ENCODE measurements around the gene HCRTR2. TPM values are rescaled to one million over a fixed set of nuclear protein-coding genes. Genes with fewer than 3 reads are reported as not detected.

The HCRTR2 gene
- total RNA-seq, 1 donor from 2014 or later: not detected

DNA sequence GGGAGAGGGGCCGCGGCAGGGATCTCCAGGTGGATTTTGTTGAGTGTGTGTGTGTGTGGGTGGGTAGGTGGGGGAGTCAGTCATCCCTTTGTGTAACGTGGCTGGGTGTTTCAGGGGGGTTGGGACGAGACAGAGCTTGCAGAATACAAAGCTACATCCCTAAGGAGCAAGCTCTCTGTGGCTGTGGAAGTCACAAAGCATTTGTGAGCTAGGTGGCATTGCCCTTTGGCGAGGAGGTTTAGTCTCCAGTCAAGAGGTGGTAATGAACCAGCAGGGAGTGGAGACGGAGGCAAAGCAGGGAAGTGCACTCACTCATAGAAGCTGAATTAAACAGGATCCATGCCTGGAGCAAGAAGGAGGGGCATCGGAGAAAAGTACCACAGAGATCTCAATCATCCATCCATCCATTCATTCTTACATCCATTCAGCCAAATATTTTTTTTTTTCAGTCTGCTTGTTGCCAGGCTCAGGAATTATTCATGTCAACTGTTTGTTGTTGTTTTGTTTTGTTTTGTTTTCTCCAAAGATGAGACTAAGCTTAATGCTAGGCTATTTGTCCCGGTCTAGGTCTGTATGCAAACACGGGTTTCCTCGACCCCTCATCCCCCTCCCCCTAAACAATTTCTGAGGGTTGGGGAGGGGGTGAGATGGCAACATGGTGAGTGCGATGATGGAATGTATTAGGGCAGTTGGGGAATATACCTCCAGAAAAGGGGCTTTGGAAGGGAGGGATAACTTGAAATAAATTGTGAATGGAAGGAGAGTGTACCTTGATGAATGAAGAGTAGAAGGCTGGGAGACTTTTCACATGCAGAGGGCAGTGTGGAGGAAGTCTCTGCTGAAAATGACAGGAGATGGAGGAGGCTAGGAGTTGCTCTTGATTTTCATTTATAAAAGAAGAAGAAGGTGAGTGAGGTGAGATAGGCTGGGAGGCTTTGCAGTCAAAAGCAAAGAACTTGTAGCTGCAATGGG, 1.0 kb downstream of the HCRTR2 start:
- H3K36me3 Mint-ChIP-seq (ENCODE audit: low read depth): no peaks in the 10 kb centered on the region
- CTCF ChIA-PET: no interaction called here
- no peaks in the 10 kb centered on the region for H3K4me1 Mint-ChIP-seq
- TF ChIP-seq CTCF (IDR thresholded peaks at IDR 0.05): no peak
- no peak overlapping the region for H3K4me3 Mint-ChIP-seq
- no peak for DNase-seq
- intact Hi-C loops (cut with micrococcal nuclease): no loop called here
- no peak overlapping the region for H3K27ac Mint-ChIP-seq
- H3K27me3 Mint-ChIP-seq: peaks cover 3% of the 10 kb centered on the region
- POLR2A ChIA-PET: no interaction called here
- no peak for ATAC-seq (ENCODE audit: low read depth)
- peaks cover 6% of the 10 kb centered on the region for H3K9me3 Mint-ChIP-seq

- H3K27me3 Mint-ChIP-seq: peaks cover 3% of the 10 kb centered on the region
- CTCF ChIA-PET: no interaction called here
Measured at GRCh38 chr6:55176958-55177357, 2.6 kb downstream of the HCRTR2 start.

DNA sequence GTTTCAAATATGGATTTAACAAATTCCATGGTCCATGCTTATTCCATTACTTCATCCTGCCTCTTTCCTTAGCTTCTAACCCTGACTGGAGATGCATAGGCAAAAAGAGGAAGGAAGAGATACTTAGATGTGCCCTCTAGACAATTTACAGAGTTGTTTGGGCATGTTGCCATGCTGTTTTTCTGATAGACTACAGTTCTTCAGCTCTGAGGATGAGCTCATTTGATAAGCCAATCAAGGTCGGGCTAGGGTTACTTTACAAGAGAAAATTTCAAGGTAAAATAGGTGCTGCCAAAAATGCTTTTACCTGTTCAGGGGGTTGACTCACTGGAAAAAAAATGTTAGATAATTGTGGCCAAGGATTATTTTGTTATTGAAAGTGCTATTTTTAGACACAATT, 5.9 kb downstream of the HCRTR2 start:
- no peak for TF ChIP-seq CTCF (IDR thresholded peaks at IDR 0.05)
- H3K4me3 Mint-ChIP-seq: no peak overlapping the region
- no peak for DNase-seq
- ATAC-seq (ENCODE audit: low read depth): no peak
- H3K4me1 Mint-ChIP-seq: no peaks in the 10 kb centered on the region
- no peaks in the 10 kb centered on the region for H3K36me3 Mint-ChIP-seq (ENCODE audit: low read depth)
- H3K9me3 Mint-ChIP-seq: peaks cover 6% of the 10 kb centered on the region
- no peaks in the 10 kb centered on the region for H3K27me3 Mint-ChIP-seq
- ChIA-PET CTCF (no interaction called here), POLR2A (no interaction called here)
- intact Hi-C loops (cut with micrococcal nuclease): no loop called here
- H3K27ac Mint-ChIP-seq: no peak overlapping the region

More at GRCh38 chr6:55176958-55177357, 2.6 kb downstream of the HCRTR2 start:
- Mint-ChIP-seq H3K9me3 (peaks cover 6% of the 10 kb centered on the region), H3K4me1 (no peaks in the 10 kb centered on the region), H3K27ac (no peak overlapping the region), H3K36me3 (ENCODE audit: low read depth) (no peaks in the 10 kb centered on the region), H3K4me3 (no peak overlapping the region)
- POLR2A ChIA-PET: no interaction called here
- no peak for TF ChIP-seq CTCF (IDR thresholded peaks at IDR 0.05)
- ATAC-seq (ENCODE audit: low read depth): no peak
- no peak for DNase-seq
- intact Hi-C loops (cut with micrococcal nuclease): no loop called here

GRCh38 chr6:55182016-55182650, 7.8 kb downstream of the HCRTR2 start:
- DNase-seq (no peak), ATAC-seq (ENCODE audit: low read depth) (no peak)
- POLR2A ChIA-PET: no interaction called here
- Mint-ChIP-seq H3K4me1 (no peaks in the 10 kb centered on the region), H3K4me3 (no peak overlapping the region), H3K36me3 (ENCODE audit: low read depth) (no peaks in the 10 kb centered on the region), H3K9me3 (peaks cover 2% of the 10 kb centered on the region), H3K27ac (no peak overlapping the region), H3K27me3 (no peaks in the 10 kb centered on the region)
- TF ChIP-seq CTCF (IDR thresholded peaks at IDR 0.05): no peak
- intact Hi-C loops (cut with micrococcal nuclease): no loop called here
- CTCF ChIA-PET: no interaction called here

DNA sequence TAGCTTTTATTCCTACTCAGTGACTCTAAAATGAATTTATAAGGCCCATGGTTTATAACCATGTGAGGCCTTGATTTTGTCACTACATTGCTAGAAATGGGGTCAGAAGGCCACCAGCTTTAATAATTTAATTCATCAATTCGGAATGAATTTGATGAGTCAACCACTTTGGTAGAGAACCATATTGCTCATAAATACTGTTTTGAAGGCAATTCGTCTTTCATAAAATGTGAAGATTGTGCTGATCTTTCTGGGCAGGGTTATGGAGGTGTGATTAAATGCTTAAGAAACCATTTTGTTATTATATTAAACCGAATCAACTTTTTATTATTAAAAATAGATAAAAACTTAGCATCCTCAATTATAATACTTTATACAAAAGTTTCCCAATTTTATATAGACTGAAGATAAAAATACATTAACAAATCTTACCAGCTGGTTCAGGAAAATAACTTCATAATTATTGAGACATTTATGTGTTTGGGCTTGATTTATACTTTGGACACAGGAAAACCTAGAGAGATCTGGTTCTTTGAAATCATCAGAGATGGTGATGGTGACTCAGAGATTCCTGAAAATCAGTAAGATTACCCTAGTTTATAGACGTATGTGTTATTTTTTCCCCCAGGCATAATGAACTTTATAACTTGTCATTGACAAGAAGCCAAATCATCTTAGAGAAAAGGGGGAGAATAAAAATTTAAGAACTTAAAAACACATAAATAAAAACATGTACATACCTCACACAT, 10.6 kb downstream of the HCRTR2 start:
- intact Hi-C loops (cut with micrococcal nuclease): no loop called here
- Mint-ChIP-seq H3K36me3 (ENCODE audit: low read depth) (no peaks in the 10 kb centered on the region), H3K27ac (no peak overlapping the region), H3K4me1 (no peaks in the 10 kb centered on the region), H3K27me3 (no peaks in the 10 kb centered on the region), H3K4me3 (no peak overlapping the region), H3K9me3 (peaks cover 7% of the 10 kb centered on the region)
- DNase-seq: no peak
- no peak for ATAC-seq (ENCODE audit: low read depth)
- ChIA-PET CTCF (no interaction called here), POLR2A (no interaction called here)
- no peak for TF ChIP-seq CTCF (IDR thresholded peaks at IDR 0.05)
